HCT116 (cell line): ENCODE measurements around the gene OTUB2. TPM values are rescaled to one million over a fixed set of nuclear protein-coding genes. Genes with fewer than 3 reads are reported as not detected.

ENCODE experiments used
- ATAC-seq: fragments of 200-7000 bp; cut with Tn5 transposase; 2 replicates; pipeline ENCODE4 v1.9.1; 2020; ENCODE audit warnings: mild to moderate bottlenecking, moderate library complexity
- BruUV-seq: library from RNA; stranded (reverse); fragments of 400-500 nt; replicated peaks from 2 replicates; lab custom pipeline; 2021; lab: Mats Ljungman, UMichigan
- CTCF ChIA-PET: fragments of 300-600 bp; sonication (Branson Sonifier 250); formaldehyde crosslinking; loops from one replicate; lab custom pipeline; 2021; ENCODE audit warnings: antibody characterized with exemption; lab: Charles Lee
- POLR2A ChIA-PET: fragments of 300-600, 350-600 bp; sonication (Branson Sonifier 250); formaldehyde crosslinking; loops from one replicate; lab custom pipeline; 2021; ENCODE audit warnings: antibody characterized with exemption; lab: Charles Lee
- RAD21 ChIA-PET, 2 experiments: fragments of 300-600 bp; sonication (Branson Sonifier 250); formaldehyde crosslinking; loops; one replicate each; lab custom pipeline; 2023; ENCODE audit warnings: low total read pairs in 2 of 2; ENCODE audit not compliant: uncharacterized antibody in 2 of 2, unreplicated experiment in 2 of 2, low non-redundant PET in 1 of 2; lab: Charles Lee
- DNase-seq: peaks from one replicate; pipeline ENCODE4 v3.0.0-alpha.2; 2010; ENCODE audit warnings: low read depth, low spot score
- H2AFZ ChIP-seq: fragments of 200-600 bp; shearing (Covaris generic), sonication (generic); 2 replicates; pipeline ENCODE4 v1.6.1; 2017; ENCODE audit warnings: low read depth, mixed run types, mixed read lengths, antibody characterized with exemption, low read length; ENCODE audit not compliant: poor library complexity, severe bottlenecking
- H3K27ac ChIP-seq: 2 replicates; pipeline ENCODE4 v1.5.1; 2012; ENCODE audit warnings: low read depth, low read length
- H3K27me3 ChIP-seq: fragments of 200-600 bp; sonication (generic); 2 replicates; pipeline ENCODE4 v1.6.1; 2016; ENCODE audit warnings: mixed run types, low read length, mixed read lengths; ENCODE audit not compliant: insufficient read depth
- H3K36me3 ChIP-seq, 2 experiments: fragments of 200-500 bp in 1 of 2; fragments of 200-600 bp in 1 of 2; sonication (Bioruptor generic) in 1 of 2; sonication (generic) in 1 of 2; 2 replicates each; pipeline versions ENCODE4 v1.5.1 to v1.6.1; 2014 to 2016; ENCODE audit warnings: low read length in 2 of 2, inconsistent platforms in 1 of 2, mixed read lengths in 1 of 2, mixed run types in 1 of 2; ENCODE audit not compliant: insufficient read depth in 2 of 2, control insufficient read depth in 1 of 2
- H3K4me1 ChIP-seq, 2 experiments: fragments of 200-600 bp in 1 of 2; sonication (generic) in 1 of 2; 2 replicates each; pipeline versions ENCODE4 v1.5.1 to v1.6.1; 2012 to 2017; ENCODE audit warnings: low read length in 2 of 2, inconsistent platforms in 1 of 2, mild to moderate bottlenecking in 1 of 2, mixed read lengths in 1 of 2, mixed run types in 1 of 2, moderate library complexity in 1 of 2; ENCODE audit not compliant: insufficient read depth in 2 of 2, control insufficient read depth in 1 of 2
- H3K4me2 ChIP-seq: fragments of 200-600 bp; sonication (generic); 2 replicates; pipeline ENCODE4 v1.6.1; 2017; ENCODE audit warnings: mixed run types, low read length, mixed read lengths
- H3K4me3 ChIP-seq, 2 experiments: fragments of 200-600 bp in 1 of 2; sonication (generic) in 1 of 2; replicated peaks in 1 of 2; 2 replicates each; pipeline ENCODE4 v1.5.1; 2011 to 2016; ENCODE audit warnings: low read length in 2 of 2, control low read depth in 1 of 2, low read depth in 1 of 2, mild to moderate bottlenecking in 1 of 2, mixed read lengths in 1 of 2, mixed run types in 1 of 2
- H3K79me2 ChIP-seq: fragments of 200-600 bp; sonication (generic); 2 replicates; pipeline ENCODE4 v1.6.1; 2017; ENCODE audit warnings: mild to moderate bottlenecking, mixed run types, low read length, moderate library complexity, mixed read lengths; ENCODE audit not compliant: insufficient read depth
- H3K9ac ChIP-seq: fragments of 200-600 bp; sonication (generic); 2 replicates; pipeline ENCODE4 v1.6.1; 2016; ENCODE audit warnings: low read length, mixed read lengths
- H3K9me2 ChIP-seq: fragments of 200-600 bp; sonication (generic), shearing (Covaris generic); 2 replicates; pipeline ENCODE4 v1.6.1; 2017; ENCODE audit warnings: mixed run types, mild to moderate bottlenecking, moderate library complexity; ENCODE audit not compliant: insufficient read depth
- H3K9me3 ChIP-seq, 2 experiments: fragments of 200-500 bp in 1 of 2; fragments of 200-600 bp in 1 of 2; sonication (Bioruptor generic) in 1 of 2; sonication (generic) in 1 of 2; 2 replicates each; pipeline ENCODE4 v1.6.1; 2014 to 2017; ENCODE audit warnings: low read length in 2 of 2, mixed read lengths in 2 of 2, inconsistent platforms in 1 of 2, low read depth in 1 of 2, mild to moderate bottlenecking in 1 of 2, mixed run types in 1 of 2, moderate library complexity in 1 of 2; ENCODE audit not compliant: control insufficient read depth in 1 of 2, insufficient read depth in 1 of 2
- H4K20me1 ChIP-seq: fragments of 200-600 bp; sonication (generic), shearing (Covaris generic); 2 replicates; pipeline ENCODE4 v1.6.1; 2017; ENCODE audit warnings: mixed run types, mild to moderate bottlenecking, moderate library complexity; ENCODE audit not compliant: insufficient read depth
- CBX3 ChIP-seq: IDR thresholded peaks from 2 replicates; pipeline ENCODE4 v1.6.1; 2012; ENCODE audit warnings: low read depth
- CTCF ChIP-seq, 3 experiments: fragments of 200-600 bp in 1 of 3; sonication (generic) in 1 of 3; IDR thresholded peaks in 2 of 3; conservative IDR thresholded peaks in 1 of 3; 2 replicates each; pipeline ENCODE4 v1.5.1; 2012 to 2017; ENCODE audit warnings: low read depth in 2 of 3, low read length in 2 of 3, antibody characterized with exemption in 1 of 3, borderline replicate concordance in 1 of 3, control low read depth in 1 of 3, mild to moderate bottlenecking in 1 of 3, mixed read lengths in 1 of 3, mixed run types in 1 of 3, moderate library complexity in 1 of 3; ENCODE audit not compliant: insufficient read depth in 1 of 3
- EGR1 ChIP-seq: IDR thresholded peaks from 2 replicates; pipeline ENCODE4 v1.6.1; 2012; ENCODE audit warnings: low read depth
- ELF1 ChIP-seq: IDR thresholded peaks from 2 replicates; pipeline ENCODE4 v1.6.1; 2012; ENCODE audit warnings: low read depth, borderline replicate concordance
- FOSL1 ChIP-seq: IDR thresholded peaks from 2 replicates; pipeline ENCODE4 v1.6.1; 2012; ENCODE audit warnings: low read depth
- JUND ChIP-seq: IDR thresholded peaks from 2 replicates; pipeline ENCODE4 v1.6.1; 2012
- REST ChIP-seq: IDR thresholded peaks from 2 replicates; pipeline ENCODE4 v1.6.1; 2012; ENCODE audit warnings: low read depth
- SIN3A ChIP-seq: IDR thresholded peaks from 2 replicates; pipeline ENCODE4 v1.6.1; 2012; ENCODE audit warnings: low read depth
- SRF ChIP-seq: IDR thresholded peaks from 2 replicates; pipeline ENCODE4 v1.6.1; 2012; ENCODE audit warnings: low read depth
- YY1 ChIP-seq: IDR thresholded peaks from 2 replicates; pipeline ENCODE4 v1.6.1; 2011; ENCODE audit warnings: low read length, low read depth, moderate library complexity, mild to moderate bottlenecking; ENCODE audit not compliant: insufficient replicate concordance; ENCODE audit errors: extremely low read depth
- ZBTB33 ChIP-seq: IDR thresholded peaks from 2 replicates; pipeline ENCODE4 v1.6.1; 2011; ENCODE audit warnings: mild to moderate bottlenecking, low read length, moderate library complexity; ENCODE audit not compliant: insufficient replicate concordance; ENCODE audit errors: extremely low read depth
- ZFX ChIP-seq: fragments of 450-650 bp; IDR thresholded peaks from 2 replicates; pipeline ENCODE4 v1.6.1; 2017
- ZNF274 ChIP-seq: fragments of 200-500 bp; sonication (Bioruptor generic); IDR thresholded peaks from 2 replicates; pipeline ENCODE4 v1.6.1; 2014; ENCODE audit warnings: mild to moderate bottlenecking, low read depth, low read length, inconsistent platforms
- intact Hi-C: fragments of 100-400 bp; cut with micrococcal nuclease; formaldehyde crosslinking; loops from 2 replicates; pipeline ENCODE4 v1.10.0; 2022
- total RNA-seq: library from RNA; stranded (reverse); gene quantifications from one replicate; pipeline ENCODE4 v1.2.1, GENCODE V29; 2021; ENCODE audit not compliant: unreplicated experiment

Gene OTUB2
- total RNA-seq, 1 experiment from 2014 or later = 6.6 TPM

GRCh38 chr14:94025720-94026119 is 420 bp upstream of the OTUB2 start:
- no TSS peak for BruUV-seq
- H3K36me3 ChIP-seq = no peaks in the 10 kb centered on the region
- RAD21 ChIA-PET = interaction anchor here in 1 of 2 experiments (0.7 kb wide), 1 partner anchor 9 kb away, joined by 3 read pairs; no protein-coding TSS in a partner anchor
- POLR2A ChIA-PET = interaction anchor here (0.6 kb wide), 1 partner anchor 10 kb away, joined by 3 read pairs; no protein-coding TSS in a partner anchor
- no peaks in the 10 kb centered on the region; the same call in 1 of the 2 replicates for H3K79me2 ChIP-seq
- TF ChIP-seq REST (no peak), CTCF (IDR thresholded peaks at IDR 0.05 in 2 of 3, conservative IDR thresholded peaks at IDR 0.05 in 1 of 3; ENCODE audit: borderline replicate concordance in 1 of 3, insufficient read depth in 1 of 3, low read depth in 2 of 3, low read length in 2 of 3) (no peak), JUND (no peak), ZNF274 (no peak), EGR1 (no peak), SIN3A (no peak), ZFX (no peak), SRF (no peak), YY1 (no peak), CBX3 (no peak), FOSL1 (no peak), ZBTB33 (no peak), ELF1 (no peak)
- peak overlapping the region; percentile 49 to 66 for H3K4me3 ChIP-seq
- DNase-seq (no peak), ATAC-seq (no peak; the same call in 1 of the 2 replicates)
- H2AFZ ChIP-seq = peak overlapping the region; percentile 89
- CTCF ChIA-PET = interaction anchor here (1.0 to 1.5 kb wide), 6 partner anchors 11 to 111 kb away, joined by 3 to 11 read pairs (median 5); no protein-coding TSS in a partner anchor
- H3K4me1 ChIP-seq = peaks cover 29 to 59% of the 10 kb centered on the region in 2 experiments
- peak overlapping the region; percentile 75 for H3K9ac ChIP-seq
- no peaks in the 10 kb centered on the region for H3K9me3 ChIP-seq
- H3K4me2 ChIP-seq = peak overlapping the region; percentile 93
- no peaks in the 10 kb centered on the region for H3K27me3 ChIP-seq
- H4K20me1 ChIP-seq = no peaks in the 10 kb centered on the region
- intact Hi-C loops = no loop called here
- no peaks in the 10 kb centered on the region for H3K9me2 ChIP-seq
- H3K27ac ChIP-seq = no peak overlapping the region
